HG02973 (cell line): ENCODE data around the gene KIAA0930.

ENCODE experiments used
- ATAC-seq: cut with Tn5 transposase; IDR thresholded peaks from one replicate; pipeline ENCODE4 v1.9.1; 2021; ENCODE audit warnings: moderate library complexity; ENCODE audit not compliant: unreplicated experiment

Gene KIAA0930

DNA sequence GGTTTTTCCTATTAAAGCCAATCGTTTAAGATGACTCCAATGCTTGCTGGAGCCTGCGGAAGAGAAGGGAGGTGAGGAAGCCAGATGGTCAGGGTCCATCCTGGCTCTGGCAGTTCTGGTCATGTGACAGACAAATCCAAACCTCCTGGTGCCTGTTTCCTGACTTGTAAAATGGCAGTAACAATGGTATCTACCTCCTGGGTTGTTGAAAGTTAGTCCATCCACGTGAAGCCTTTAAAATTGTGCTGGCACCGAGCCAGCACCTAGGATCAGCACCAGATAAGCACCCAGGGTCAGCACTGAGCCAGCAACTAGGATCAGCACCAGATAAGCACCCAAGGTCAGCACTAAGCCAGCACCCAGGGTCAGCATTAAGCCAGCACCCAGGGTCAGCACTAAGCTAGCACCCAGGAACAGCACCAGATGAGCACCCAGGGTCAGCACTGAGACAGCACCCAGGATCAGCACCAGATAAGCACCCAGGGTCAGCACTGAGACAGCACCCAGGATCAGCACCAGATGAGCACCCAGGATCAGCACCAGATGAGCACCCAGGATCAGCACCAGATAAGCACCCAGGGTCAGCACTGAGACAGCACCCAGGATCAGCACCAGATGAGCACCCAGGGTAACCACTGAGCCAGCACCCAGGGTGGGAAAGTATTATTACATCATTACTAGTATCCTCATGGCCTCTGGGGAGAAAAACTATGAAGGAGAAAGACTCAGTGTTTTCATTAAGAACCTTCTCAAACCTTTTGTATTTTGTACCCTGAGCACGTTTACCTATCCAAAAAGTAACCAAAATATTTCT lies 17.2 kb downstream of the KIAA0930 start:
- ATAC-seq: no peak

GRCh38 chr22:45221201-45221600 lies 19.5 kb downstream of the KIAA0930 start:
- ATAC-seq: no peak

DNA sequence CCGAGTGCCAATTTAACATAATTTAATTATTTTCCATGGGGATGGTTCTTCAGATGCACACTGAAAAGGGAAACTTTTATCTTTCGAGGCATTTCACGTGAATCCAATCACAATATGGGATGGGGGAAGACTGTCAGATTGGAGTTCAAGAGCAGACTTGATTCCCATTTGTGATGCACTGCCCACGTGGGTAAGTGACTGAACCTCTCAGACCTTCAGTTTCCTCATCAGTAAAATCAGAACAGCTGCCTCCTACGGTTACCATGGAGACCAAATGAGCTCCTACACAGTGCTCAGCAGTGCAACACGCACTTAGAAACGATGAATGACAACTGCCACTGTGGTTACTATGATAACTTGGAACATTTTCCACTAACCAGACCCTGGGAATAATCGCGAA lies 21.7 kb downstream of the KIAA0930 start:
- ATAC-seq: peak; percentile 50

DNA sequence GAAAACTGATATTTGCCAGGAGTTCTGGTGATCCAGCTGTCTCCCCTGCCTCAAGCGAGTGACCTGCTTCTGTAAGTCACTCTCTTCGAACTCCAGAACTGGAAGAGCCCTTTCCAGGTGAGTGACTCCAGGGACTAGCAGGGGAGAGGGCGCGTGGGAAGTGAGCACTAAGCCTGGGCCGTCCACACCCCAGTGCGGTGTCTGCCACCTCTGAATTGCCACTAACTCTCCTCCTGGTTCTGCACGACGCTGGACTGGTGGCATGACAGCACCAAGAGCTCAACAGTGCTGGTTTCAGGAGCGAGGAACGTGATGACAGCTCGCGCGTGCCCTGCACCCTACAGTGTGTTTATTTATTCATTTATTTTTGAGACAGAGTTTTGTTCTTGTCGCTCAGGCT lies 22.9 kb downstream of the KIAA0930 start:
- no peak for ATAC-seq

DNA sequence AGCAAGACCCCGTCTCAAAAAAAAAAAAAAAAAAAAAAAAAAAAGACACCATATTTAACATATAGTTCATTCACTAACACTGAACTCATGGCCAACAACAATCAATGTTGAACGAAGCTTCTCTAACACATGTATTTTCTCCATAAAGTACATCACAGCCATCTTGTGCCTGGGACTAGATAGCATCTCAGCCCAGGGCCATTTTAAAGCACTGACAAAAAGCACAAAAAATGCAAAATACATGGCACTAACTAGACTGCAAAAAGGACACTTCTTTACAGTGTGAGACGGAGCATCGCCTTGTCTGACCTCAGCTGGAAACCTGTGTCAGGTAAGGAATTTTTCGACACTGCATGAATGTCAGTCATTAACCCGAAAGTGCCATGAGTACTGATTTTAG lies 23.3 kb downstream of the KIAA0930 start:
- no peak for ATAC-seq

DNA sequence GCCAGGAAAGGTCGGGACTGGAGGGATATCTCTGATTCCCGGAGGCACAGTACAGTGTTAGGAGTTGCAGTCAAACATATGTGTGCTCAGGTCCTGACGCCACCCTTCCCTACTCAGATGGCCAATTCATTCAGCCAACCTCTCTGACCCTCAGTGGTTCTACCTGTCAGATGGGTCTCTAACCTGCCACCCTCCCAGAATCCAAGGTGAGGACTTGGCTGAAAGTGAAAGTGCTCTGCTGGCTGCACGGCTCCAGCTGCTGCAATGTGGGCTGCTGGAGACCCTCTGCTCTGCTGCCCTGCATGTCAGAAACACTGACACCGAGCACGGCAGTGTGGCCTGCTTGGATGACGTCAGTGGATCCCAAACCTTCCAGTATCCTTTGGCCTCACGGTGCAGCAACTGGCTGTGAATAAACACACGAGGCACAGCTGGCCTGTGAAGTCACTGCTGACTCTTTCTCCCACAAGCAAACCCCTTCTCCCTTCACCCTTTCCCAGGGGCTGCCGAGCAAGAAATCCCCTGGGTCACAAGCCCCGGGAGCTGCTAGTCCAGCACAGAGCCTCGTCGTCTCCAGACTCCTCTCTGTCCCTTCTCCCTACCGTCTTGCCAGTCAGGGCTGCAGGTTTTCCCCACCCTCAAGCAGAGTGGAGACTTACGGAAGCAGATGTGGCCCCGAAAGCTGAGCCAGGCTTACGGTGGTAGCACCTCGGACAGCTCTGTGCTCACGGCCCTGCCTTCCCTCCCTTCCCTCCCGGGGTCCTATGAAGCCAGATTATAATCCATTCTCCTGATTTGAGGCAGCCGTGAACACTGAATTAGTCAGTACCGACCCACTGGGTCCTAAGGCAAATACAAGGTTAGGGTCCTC lies 24.3 kb downstream of the KIAA0930 start:
- ATAC-seq: no peak

DNA sequence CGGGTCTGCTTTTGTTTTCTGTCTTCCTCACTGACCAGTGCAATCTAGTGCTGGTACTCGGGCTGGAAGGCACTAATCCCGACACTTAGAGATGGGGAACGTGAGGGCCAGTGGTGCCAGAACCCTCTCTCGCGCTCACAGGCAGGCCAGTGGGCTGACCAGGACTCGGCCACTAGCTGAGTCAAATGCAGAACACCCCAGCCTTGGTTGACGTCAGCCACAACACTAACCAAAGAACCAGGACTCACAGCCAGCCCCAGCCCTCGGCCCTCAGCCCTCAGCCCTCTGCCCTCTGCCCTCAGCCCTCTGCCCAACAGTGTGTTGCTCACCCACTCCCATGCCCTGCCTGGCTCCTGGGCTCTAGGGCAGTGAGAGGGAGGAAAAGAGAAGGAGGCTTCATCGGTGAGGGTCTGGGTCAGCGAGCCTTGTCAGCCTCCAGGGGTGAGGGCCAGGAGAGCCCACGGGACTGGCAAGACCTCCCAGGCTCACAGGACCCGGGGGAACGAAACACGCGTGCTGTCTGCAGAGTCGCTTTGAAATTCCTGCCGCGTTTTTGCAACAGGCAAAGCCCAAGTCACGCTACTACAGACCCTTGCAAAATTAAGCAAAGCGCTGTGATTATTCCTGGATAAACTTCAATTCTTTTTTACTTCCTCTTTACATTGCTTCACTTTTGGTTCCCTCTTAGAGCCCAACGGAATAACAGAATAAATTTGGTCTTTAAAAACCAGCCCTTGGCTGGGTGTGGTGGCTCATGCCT lies 27.5 kb downstream of the KIAA0930 start:
- ATAC-seq: no peak

- no peak for ATAC-seq
Observed at GRCh38 chr22:45212306-45212709, 28.4 kb downstream of the KIAA0930 start.

DNA sequence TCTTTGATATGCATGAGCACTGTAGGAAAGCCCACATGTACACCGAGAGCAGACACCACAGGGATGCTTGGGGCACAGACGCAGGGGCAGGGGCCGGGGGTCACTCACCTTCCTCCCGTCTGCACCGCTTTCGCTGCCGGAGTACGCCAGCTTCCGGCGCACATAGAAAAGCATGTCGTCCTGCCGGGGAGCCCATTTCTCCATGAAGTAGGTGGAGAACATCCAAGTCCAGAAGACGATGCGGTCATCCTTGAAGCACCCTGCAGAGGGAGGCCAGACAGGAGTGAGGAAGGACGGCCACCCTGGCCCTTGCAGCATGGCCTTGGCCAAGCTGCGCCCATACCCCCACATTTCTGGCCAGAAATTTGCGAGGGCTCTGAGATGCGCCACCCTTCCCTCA lies 28.8 kb downstream of the KIAA0930 start:
- no peak for ATAC-seq

DNA sequence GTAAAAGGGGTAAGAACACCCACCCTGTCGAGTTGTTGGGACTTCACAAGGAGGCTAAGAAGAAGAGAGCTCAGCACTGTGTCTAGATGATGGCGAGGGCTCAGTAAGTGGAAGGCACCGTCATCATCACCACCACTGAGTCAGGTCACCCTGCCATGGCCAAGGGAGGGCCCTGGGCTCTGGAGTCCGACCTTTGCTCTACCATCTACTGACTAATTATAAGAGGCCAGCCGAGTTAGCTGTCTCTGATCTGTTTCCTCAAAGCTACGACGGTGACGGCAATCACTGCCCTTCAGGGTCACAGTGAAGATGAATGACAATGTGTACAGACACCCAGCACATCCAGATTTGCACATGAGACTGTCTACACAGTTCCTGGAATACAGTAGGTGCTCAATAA lies 29.3 kb downstream of the KIAA0930 start:
- no peak for ATAC-seq

GRCh38 chr22:45210991-45211390 lies 29.7 kb downstream of the KIAA0930 start:
- ATAC-seq: no peak

DNA sequence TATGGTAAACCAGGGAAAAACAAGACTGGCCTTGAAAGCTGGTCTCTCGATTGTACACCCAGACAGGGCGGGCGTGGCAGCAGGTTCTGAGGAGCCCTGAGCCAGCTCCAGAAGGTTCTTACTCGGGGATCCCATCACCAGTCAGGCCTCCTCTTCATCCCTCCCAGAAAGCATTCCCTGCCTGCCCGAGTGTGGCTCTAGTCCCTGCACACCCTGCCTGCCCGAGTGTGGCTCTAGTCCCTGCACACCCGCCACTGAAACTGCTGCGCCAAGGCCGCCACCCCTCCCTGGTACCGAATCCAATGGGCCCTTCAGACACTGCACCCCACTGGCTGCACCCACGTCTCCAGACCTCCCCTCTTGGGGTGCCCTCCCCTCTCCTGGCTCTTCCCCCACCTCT lies 30.1 kb downstream of the KIAA0930 start:
- no peak for ATAC-seq

DNA sequence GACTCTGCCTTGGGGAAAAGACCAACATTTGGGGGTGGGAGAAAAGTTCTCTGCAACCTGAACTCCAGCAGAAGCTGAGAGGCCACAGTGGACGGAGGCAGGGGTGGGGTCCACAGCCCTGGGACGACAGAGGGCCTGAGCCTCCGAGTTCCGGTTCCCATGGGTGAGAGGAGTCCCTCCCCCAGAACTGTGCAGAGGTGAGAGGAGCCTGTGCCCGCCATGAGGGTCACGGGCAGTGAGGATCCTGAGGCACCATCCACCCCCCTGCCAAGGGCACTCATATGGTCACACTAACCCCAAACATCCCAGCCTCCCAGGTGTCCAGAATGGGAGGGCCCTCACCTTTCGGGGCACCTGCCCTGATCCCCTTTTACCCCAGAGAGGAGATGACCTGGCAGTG lies 30.5 kb downstream of the KIAA0930 start:
- ATAC-seq: no peak

GRCh38 chr22:45208993-45209838 lies 31.5 kb downstream of the KIAA0930 start:
- no peak for ATAC-seq

DNA sequence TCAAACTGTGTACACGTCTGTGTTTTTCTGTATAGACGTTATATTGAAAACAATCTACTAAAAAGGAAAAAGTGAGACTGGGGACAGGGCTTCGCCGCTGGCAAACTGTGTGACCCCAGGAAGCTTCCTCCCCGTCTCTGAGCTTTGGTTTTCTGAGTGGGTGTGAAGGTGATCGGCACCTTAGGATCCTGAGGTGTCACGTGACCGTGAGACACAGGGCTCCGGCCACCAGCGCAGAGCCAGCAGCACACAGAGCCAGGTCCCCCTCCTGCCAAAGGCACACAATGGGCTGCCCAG lies 32.0 kb downstream of the KIAA0930 start:
- ATAC-seq: no peak

DNA sequence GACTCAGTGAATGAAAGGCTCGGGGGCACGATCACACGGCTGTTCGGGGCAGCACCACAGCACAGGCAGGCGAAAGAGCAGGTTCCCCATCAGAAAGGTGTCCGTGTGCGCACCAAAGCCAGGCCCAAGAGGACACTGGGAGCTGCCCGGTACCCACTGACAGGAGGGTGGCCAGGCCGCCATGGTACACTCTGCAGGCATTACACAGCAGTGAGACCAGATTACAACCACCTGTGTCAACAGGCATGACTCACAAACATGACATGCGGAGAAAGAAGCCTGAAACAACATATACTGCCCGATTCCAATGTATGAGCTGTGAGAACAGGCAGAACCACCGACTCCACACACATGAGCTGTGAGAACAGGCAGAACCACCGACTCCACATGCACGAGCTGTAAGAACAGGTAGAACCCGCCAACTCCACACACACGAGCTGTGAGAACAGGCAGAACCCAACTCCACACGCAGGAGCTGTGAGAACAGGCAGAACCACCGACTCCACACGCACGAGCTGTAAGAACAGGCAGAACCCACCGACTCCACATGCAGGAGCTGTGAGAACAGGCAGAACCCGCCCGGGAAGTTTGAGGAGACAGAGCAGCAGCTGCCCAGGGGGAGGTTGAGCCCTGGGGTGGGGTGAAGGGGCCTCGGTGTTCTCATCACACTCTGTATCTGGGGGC lies 32.6 kb downstream of the KIAA0930 start:
- ATAC-seq: no peak

DNA sequence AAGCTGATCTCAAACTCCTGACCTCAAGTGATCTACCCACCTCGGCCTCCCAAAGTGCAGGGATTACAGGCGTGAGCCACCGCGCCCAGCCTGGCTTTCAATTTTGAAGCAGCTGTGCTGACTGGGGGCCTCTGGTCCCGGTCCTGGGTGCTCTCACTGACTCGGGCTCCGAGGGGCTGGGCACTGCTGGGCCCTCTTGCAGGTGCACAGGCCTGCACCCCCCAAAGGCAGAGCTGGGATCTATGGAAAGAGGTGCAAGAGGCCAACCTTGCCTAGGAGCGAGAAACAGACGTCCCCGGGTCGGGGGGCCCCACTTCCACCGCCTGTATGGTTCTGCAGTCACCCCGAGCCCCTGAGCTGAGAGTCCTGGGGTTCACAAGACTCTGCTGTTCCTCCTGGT lies 33.2 kb downstream of the KIAA0930 start:
- ATAC-seq: no peak

- ATAC-seq: no peak
Observed at GRCh38 chr22:45206233-45206632, 34.5 kb downstream of the KIAA0930 start.

DNA sequence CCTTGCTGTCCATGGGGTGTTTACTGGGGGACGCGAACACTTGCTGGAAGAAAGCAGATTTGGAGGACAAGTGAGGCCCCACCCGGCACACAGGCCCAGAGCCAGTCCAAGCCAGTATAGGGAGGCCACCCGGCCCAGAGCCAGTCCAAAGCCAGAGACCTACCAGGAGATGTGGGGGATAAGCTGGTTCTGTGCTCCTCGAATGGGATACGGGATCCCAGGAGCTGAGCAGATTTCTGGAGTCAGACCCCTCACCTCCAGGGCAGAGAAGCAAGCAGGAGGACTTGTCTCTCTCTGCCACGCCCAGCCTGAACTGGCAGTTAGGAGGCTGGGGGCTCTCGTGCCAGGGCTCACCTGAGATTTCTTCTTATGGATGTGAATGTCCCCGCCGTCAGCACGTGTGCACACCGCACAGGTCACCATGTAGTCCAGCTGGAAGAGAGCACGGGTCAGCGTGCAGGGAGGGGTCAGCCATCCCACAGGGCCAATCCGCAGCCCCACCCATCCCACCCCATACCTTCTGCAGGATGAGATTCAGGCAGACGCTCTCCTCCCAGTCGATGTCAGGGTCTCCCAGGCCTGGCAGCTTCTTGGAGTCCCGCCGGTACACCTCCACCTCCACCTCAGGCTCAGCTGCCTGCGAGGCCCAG lies 35.3 kb downstream of the KIAA0930 start:
- ATAC-seq: no peak

GRCh38 chr22:45204819-45205218 lies 35.9 kb downstream of the KIAA0930 start:
- ATAC-seq: no peak
